IPS-18a (cell line): ENCODE results near the gene IL9.

Experiments used
- H3K27ac ChIP-seq: one replicate; pipeline ENCODE4 v1.5.1; 2013; ENCODE audit warnings: low read length
- H3K27me3 ChIP-seq: one replicate; pipeline ENCODE4 v1.6.1; 2013; ENCODE audit warnings: mild to moderate bottlenecking, low read length; ENCODE audit not compliant: control insufficient read depth, insufficient read depth
- H3K36me3 ChIP-seq: one replicate; pipeline ENCODE4 v1.6.1; 2013; ENCODE audit warnings: low read depth, low read length; ENCODE audit not compliant: control insufficient read depth
- H3K4me1 ChIP-seq: one replicate; pipeline ENCODE4 v1.6.1; 2013; ENCODE audit warnings: low read depth, low read length; ENCODE audit not compliant: control insufficient read depth
- H3K4me3 ChIP-seq: one replicate; pipeline ENCODE4 v1.5.1; 2013; ENCODE audit warnings: low read length
- H3K9ac ChIP-seq: one replicate; pipeline ENCODE4 v1.6.1; 2013; ENCODE audit warnings: mild to moderate bottlenecking, low read length, moderate library complexity
- H3K9me3 ChIP-seq: one replicate; pipeline ENCODE4 v1.6.1; 2013; ENCODE audit warnings: low read depth, low read length; ENCODE audit not compliant: control insufficient read depth

The IL9 gene

DNA sequence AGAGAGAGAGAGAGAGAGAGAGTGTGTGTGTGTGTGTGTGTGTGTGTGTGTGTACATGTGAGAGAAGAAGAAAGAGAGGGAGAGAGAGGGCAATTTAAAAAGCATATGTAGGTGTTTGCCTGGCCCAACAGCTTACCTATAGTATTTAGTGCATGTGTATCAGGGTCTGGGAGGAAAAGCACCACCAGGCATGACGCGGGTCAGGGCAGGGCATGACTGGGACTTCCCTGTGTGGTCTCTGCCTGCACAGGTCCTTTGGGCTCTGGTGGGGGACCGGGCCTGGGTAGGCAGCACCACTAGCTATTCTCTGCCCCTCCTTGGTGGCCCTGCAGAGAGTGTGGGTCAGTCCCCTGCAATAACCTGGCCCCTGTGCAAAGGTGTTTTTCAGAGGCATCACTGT, 16.1 kb downstream of the IL9 start:
- no peak overlapping the region for H3K4me3 ChIP-seq
- no peaks in the 10 kb centered on the region for H3K36me3 ChIP-seq
- H3K27ac ChIP-seq, result no peak overlapping the region
- no peaks in the 10 kb centered on the region for H3K9me3 ChIP-seq
- no peaks in the 10 kb centered on the region for H3K27me3 ChIP-seq
- H3K9ac ChIP-seq, result no peak overlapping the region
- H3K4me1 ChIP-seq, result no peaks in the 10 kb centered on the region

DNA sequence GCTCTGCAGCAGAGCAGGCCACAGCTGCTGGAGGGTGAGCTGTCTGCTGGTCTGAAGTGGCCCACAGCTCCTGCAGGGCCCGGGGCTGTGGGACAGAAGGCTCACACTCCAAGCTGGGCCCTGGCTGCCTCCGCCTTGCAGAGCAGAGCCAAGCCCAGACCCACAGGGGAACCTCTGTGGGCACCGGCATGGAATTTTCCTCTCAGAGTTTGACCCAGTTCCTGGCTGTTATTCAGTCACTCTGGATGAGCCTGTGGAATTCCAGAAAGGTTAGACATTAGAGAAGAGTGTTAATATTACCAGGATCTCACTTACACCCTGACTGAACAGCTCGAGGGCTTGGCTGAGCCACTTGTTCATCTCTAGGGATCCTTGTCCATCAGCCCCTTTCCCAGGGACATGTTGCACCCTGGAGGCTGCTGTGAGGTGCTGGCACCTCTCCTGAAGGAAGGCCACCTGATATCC, 17.5 kb downstream of the IL9 start:
- H3K4me1 ChIP-seq, result no peaks in the 10 kb centered on the region
- no peak overlapping the region for H3K4me3 ChIP-seq
- H3K27me3 ChIP-seq, result no peaks in the 10 kb centered on the region
- H3K9me3 ChIP-seq, result no peaks in the 10 kb centered on the region
- no peaks in the 10 kb centered on the region for H3K36me3 ChIP-seq
- no peak overlapping the region for H3K27ac ChIP-seq
- no peak overlapping the region for H3K9ac ChIP-seq

DNA sequence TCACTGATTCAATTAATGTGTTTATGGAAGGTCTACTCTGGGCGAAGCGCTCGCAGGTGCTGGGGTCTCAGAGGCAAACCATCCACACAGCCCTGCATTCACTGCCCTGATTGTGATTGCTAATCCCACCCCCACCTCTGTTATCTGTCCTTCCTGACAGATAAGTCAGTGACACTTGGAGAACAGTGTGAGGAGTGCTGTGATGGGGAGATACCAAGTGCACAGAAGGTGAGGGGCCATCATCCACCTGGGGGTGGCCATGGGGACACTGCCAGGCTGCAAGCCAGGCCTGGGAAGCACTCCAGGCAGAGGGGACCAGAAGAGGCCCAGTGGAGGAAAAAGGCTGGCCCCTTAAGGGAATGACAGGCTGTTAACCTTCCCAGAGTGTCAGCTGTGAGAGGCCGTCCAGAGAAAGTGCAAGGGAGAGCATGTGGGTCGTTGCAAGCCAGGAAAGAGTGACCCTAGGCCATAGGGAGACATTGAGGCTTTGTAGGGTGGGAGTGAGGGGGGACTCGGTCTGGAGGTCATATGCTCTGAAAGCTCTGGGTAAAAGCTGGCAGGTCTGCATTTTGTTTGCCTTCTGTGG, 18.0 kb downstream of the IL9 start:
- H3K27ac ChIP-seq, result no peak overlapping the region
- no peaks in the 10 kb centered on the region for H3K4me1 ChIP-seq
- no peak overlapping the region for H3K4me3 ChIP-seq
- no peak overlapping the region for H3K9ac ChIP-seq
- H3K27me3 ChIP-seq, result no peaks in the 10 kb centered on the region
- no peaks in the 10 kb centered on the region for H3K36me3 ChIP-seq
- no peaks in the 10 kb centered on the region for H3K9me3 ChIP-seq

DNA sequence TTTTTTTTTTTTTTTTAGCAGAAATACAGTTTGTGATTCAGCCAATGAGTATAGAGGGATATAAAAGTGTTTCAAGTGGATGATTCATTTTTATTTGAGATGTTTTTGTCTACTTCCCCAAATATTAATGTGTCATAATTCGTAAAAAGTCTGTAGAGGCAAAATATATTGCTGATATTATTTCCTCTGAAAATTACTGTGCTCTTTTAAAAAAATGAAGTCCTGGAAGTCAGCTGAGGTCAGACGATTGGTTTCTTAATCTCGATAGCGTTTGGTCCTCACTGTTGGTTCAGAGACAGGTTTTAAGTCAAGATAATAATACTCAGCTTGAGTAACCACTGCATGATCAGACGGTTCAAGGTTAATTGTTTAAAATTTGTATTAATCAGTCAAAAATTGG, 19.5 kb downstream of the IL9 start:
- H3K9me3 ChIP-seq, result no peaks in the 10 kb centered on the region
- H3K9ac ChIP-seq, result no peak overlapping the region
- no peak overlapping the region for H3K4me3 ChIP-seq
- no peaks in the 10 kb centered on the region for H3K27me3 ChIP-seq
- no peak overlapping the region for H3K27ac ChIP-seq
- no peaks in the 10 kb centered on the region for H3K36me3 ChIP-seq
- H3K4me1 ChIP-seq, result no peaks in the 10 kb centered on the region

DNA sequence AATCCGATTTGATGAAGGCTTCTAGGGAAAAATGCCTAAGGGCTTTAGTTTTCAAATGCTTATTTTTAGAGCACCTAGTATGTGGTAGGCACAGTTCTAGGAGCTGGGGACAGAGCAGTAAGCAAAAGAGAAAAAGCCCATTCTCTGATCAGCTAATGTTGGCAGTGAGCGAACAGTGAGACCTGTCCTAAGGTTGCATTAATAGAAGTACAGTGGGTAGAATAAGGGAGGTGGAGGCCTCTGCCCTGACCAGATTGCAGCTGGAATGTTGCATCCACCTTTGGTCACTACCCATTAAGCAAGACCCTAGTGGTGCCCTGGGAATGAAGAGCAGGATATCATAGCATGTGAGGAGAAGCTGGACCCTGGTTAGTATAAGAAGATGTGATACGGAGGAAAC, 20.1 kb downstream of the IL9 start:
- no peaks in the 10 kb centered on the region for H3K4me1 ChIP-seq
- no peaks in the 10 kb centered on the region for H3K36me3 ChIP-seq
- H3K27ac ChIP-seq, result no peak overlapping the region
- no peak overlapping the region for H3K4me3 ChIP-seq
- no peaks in the 10 kb centered on the region for H3K27me3 ChIP-seq
- H3K9ac ChIP-seq, result no peak overlapping the region
- H3K9me3 ChIP-seq, result no peaks in the 10 kb centered on the region

DNA sequence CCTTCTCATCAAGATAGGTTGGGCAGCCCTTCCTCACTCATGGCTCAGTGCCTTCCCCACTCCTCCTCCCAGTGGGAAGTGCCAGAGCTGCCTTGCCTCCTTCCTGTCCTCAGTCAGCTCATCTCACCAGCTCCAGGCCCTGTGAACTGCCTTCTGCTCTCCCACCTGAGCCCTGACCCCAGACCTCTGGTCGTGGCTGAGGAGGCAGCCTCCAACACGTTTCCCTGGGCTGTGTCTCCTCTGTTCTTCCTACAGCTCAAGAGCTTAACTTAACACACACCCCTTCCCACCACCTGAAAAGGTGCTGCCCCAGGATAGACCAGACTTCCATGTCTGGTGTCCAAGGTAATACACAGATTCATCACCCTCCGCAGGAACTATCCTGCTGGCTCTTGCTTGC, 21.2 kb downstream of the IL9 start:
- no peak overlapping the region for H3K4me3 ChIP-seq
- H3K9me3 ChIP-seq, result no peaks in the 10 kb centered on the region
- H3K9ac ChIP-seq, result no peak overlapping the region
- H3K27ac ChIP-seq, result no peak overlapping the region
- H3K27me3 ChIP-seq, result no peaks in the 10 kb centered on the region
- no peaks in the 10 kb centered on the region for H3K4me1 ChIP-seq
- H3K36me3 ChIP-seq, result no peaks in the 10 kb centered on the region

DNA sequence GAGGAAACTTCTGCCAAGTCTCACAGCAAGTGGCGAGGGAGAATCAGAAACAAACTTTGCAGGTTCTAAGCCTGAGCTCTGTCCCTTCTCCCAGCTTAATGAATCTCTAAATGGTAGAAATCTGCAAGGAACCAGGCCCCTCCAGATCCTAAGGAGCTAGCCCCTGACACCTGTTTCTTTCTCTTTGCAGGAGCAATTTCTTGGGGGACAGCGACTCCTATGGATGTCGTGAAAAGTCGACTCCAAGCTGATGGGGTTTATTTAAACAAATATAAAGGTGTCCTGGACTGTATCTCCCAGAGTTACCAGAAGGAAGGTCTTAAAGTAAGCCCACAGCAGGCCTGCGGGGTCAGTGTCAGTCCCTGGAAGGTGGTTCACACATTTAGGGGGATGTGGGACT, 21.8 kb downstream of the IL9 start:
- H3K9ac ChIP-seq, result no peak overlapping the region
- no peaks in the 10 kb centered on the region for H3K36me3 ChIP-seq
- no peak overlapping the region for H3K4me3 ChIP-seq
- no peak overlapping the region for H3K27ac ChIP-seq
- no peaks in the 10 kb centered on the region for H3K27me3 ChIP-seq
- H3K9me3 ChIP-seq, result no peaks in the 10 kb centered on the region
- no peaks in the 10 kb centered on the region for H3K4me1 ChIP-seq

DNA sequence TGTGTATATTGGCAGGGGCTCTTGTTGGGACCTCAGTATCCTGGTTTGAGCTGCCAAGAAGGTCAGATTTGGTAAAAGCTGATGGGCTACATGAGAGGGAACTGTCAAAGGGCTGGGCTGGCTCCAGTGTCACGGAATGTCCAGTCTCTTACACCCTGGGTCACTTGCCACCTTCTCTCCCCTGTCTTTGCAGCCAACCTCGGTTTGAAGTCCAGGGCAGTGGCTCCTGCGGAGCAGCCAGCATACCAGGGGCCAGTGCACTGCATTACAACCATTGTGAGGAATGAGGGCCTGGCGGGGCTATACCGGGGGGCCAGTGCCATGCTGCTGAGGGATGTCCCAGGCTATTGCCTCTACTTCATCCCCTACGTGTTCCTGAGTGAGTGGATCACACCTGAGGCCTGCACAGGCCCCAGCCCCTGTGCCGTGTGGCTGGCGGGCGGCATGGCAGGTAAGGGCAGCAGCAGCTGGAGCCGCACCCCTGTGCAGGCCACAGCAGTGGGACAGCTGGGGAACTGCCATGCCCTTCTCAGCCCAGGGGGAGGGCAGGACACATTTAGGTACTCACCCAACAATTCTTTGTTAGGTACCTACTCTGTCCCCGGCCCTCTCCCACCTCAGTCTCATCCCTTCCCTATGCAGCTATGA, 24.2 kb downstream of the IL9 start:
- H3K36me3 ChIP-seq, result no peaks in the 10 kb centered on the region
- no peaks in the 10 kb centered on the region for H3K9me3 ChIP-seq
- H3K4me1 ChIP-seq, result no peaks in the 10 kb centered on the region
- no peak overlapping the region for H3K27ac ChIP-seq
- no peak overlapping the region for H3K9ac ChIP-seq
- H3K4me3 ChIP-seq, result no peak overlapping the region
- H3K27me3 ChIP-seq, result no peaks in the 10 kb centered on the region

DNA sequence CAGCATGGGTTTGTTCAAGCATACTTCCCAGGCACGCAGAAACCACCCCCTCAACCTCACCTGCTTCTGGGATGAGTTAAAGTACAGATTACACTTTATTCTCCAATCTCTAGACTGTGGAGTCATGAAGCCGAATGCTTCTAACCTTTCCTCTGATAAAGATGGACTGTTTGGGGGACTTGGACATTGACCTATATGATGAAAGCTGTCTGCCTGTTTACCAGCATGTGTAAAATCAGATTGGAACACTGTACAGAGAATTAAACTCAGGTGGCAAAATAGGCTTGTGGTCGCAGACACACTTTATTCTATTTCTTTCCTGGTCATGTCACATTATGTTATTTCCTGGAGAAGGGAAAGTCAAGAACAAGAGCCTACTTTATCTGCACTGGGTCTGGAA, 25.7 kb downstream of the IL9 start:
- Histone ChIP-seq H3K4me1 (no peaks in the 10 kb centered on the region), H3K27ac (no peak overlapping the region), H3K9ac (no peak overlapping the region), H3K27me3 (no peaks in the 10 kb centered on the region), H3K4me3 (no peak overlapping the region), H3K36me3 (no peaks in the 10 kb centered on the region), H3K9me3 (no peaks in the 10 kb centered on the region)

DNA sequence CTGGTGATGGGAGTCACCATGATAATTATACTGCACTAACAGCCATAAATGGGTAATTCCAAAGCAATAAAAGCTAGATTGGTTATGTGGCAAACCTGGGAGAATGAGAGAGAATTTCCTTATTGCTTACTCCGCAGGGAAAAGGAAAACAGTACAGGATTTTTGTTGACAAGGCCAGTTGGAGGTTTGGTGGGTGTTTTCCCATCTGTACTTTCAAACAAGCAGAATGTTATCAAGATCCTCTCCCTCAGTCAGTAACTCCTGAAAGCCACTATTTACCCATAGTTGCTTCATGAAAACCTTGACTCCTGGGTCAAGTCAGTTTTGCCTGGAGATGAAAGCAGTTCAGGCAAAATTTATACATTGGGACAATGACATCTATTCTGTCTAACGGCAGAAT, 26.4 kb downstream of the IL9 start:
- Histone ChIP-seq H3K27ac (no peak overlapping the region), H3K9ac (no peak overlapping the region), H3K27me3 (no peaks in the 10 kb centered on the region)

DNA sequence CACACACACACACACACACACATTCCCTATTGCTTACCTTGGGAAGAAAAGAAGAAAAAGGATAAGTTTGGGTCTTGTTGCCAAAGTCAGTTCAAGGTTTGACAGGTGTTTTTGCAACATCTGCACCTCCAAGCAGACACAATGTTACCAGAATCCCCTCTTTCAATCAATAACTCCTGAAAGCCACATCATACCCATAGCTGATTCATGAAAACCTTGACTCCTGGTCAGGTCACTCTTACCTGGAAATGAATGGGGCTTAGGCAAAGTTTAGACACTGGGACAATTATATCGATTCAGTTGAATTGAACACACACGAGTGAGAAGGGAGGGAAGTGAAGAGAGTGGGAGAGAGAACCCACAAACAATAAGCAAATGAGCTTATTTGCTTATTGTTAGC, 27.0 kb downstream of the IL9 start:
- Histone ChIP-seq H3K4me3 (no peak overlapping the region), H3K36me3 (no peaks in the 10 kb centered on the region), H3K9ac (no peak overlapping the region), H3K9me3 (no peaks in the 10 kb centered on the region), H3K27ac (no peak overlapping the region), H3K4me1 (no peaks in the 10 kb centered on the region), H3K27me3 (no peaks in the 10 kb centered on the region)

More for the DNA sequence above, 26.4 kb downstream of the IL9 start:
- Histone ChIP-seq H3K9me3 (no peaks in the 10 kb centered on the region), H3K36me3 (no peaks in the 10 kb centered on the region), H3K4me1 (no peaks in the 10 kb centered on the region), H3K4me3 (no peak overlapping the region)

DNA sequence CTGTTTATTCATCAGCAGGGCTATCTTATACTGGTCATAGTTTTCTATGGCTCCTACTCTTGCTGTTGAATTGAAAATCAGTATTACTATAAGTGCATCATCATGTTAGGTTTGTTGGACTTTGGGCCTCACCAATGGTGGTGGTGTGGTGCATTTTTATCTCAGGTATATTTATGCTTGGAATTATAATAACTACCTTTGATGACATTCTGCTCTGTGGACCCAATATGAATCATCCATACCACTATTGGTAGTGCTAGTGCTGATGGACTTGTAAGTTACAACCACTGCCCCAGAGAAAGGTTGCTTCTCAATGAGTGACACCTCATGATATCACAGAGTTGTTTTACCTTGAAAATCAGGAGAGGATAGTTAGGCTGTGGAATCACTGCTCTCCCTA, 28.0 kb downstream of the IL9 start:
- Histone ChIP-seq H3K4me3 (no peak overlapping the region), H3K27ac (no peak overlapping the region), H3K9ac (no peak overlapping the region), H3K4me1 (no peaks in the 10 kb centered on the region), H3K36me3 (no peaks in the 10 kb centered on the region), H3K9me3 (no peaks in the 10 kb centered on the region), H3K27me3 (no peaks in the 10 kb centered on the region)
